Lung (tissue), 13 donors: ENCODE measurements around the gene WDR19. TPM values are rescaled to one million over a fixed set of nuclear protein-coding genes. Genes with fewer than 3 reads are reported as not detected.

Source experiments
- ATAC-seq: fragments of 200-7000 bp; cut with Tn5 transposase; one replicate; pipeline ENCODE4 v1.9.1; 2020; ENCODE audit warnings: moderate number of reproducible peaks; ENCODE audit not compliant: insufficient read depth, low FRiP score
- DNase-seq, 3 donors: peaks; one replicate each; pipeline ENCODE4 v3.0.0-alpha.2; 2013 to 2017
- H3K27ac ChIP-seq, 2 donors: one replicate each; pipeline ENCODE4 v1.5.1; 2013; ENCODE audit warnings: mild to moderate bottlenecking in 2 of 2, moderate library complexity in 2 of 2, control low read depth in 1 of 2, inconsistent platforms in 1 of 2, low read depth in 1 of 2, low read length in 1 of 2
- H3K27me3 ChIP-seq, 3 donors: one replicate each; pipeline ENCODE4 v1.5.1; 2013; ENCODE audit warnings: low read length in 2 of 3; ENCODE audit not compliant: control insufficient read depth in 3 of 3, insufficient read depth in 3 of 3
- H3K36me3 ChIP-seq, 4 donors: one replicate each; pipeline ENCODE4 v1.5.1; 2013; ENCODE audit warnings: low read length in 4 of 4, mild to moderate bottlenecking in 1 of 4, moderate library complexity in 1 of 4; ENCODE audit not compliant: control insufficient read depth in 4 of 4, insufficient read depth in 4 of 4
- H3K4me1 ChIP-seq, 5 donors: one replicate each; pipeline ENCODE4 v1.5.1; 2013; ENCODE audit warnings: low read length in 5 of 5, mild to moderate bottlenecking in 2 of 5, moderate library complexity in 1 of 5; ENCODE audit not compliant: control insufficient read depth in 5 of 5, insufficient read depth in 5 of 5
- H3K4me3 ChIP-seq: one replicate; pipeline ENCODE4 v1.5.1; 2013; ENCODE audit warnings: mild to moderate bottlenecking, control low read depth, moderate library complexity
- H3K9ac ChIP-seq, 2 donors: one replicate each; pipeline ENCODE4 v1.5.1; 2013; ENCODE audit warnings: low read length in 2 of 2, control low read depth in 1 of 2; ENCODE audit not compliant: insufficient read depth in 1 of 2
- H3K9me3 ChIP-seq, 4 donors: one replicate each; pipeline ENCODE4 v1.5.1; 2013; ENCODE audit warnings: low read length in 3 of 4, mild to moderate bottlenecking in 1 of 4, moderate library complexity in 1 of 4; ENCODE audit not compliant: control insufficient read depth in 4 of 4, insufficient read depth in 3 of 4
- CTCF ChIP-seq: IDR thresholded peaks from 2 replicates; pipeline ENCODE4 v1.5.1; 2012; ENCODE audit warnings: mild to moderate bottlenecking; ENCODE audit errors: control extremely low read depth, extremely low read depth
- WGBS, 2 donors: extraction: QIAGEN DNeasy Blood & Tissue Kit; methylation state at CpG; one replicate each; pipeline ENCODE4 v1.1.7; 2013; 5-methylcytosine and 5-hydroxymethylcytosine counted together
- polyA plus RNA-seq, 2 donors: library from polyadenylated mRNA; stranded (reverse); fragments of 200-250 nt; gene quantifications; one replicate each; pipeline ENCODE4 v1.2.1, GENCODE V29; 2013
- small RNA-seq: library from RNA; depleted of rRNA; stranded (forward); fragments of <200 nt; gene quantifications from one replicate; pipeline ENCODE3, GENCODE V24; 2014; ENCODE audit warnings: low replicate concordance
- total RNA-seq, 2 donors: library from RNA; depleted of rRNA in 1 of 2; stranded (reverse); fragments of >200 nt in 1 of 2; gene quantifications; one replicate each; pipeline ENCODE4 v1.2.1, GENCODE V29; 2014 to 2021
- donor health status: control.
- donor health status: control.
- donor health status: Bipolar disorder and iron deficiency.
- donor health status: healthy.
- donor health status: DM: yes; HTN: yes; CAD: no.

The WDR19 gene
- total and polyA plus RNA-seq, 4 donors, result 14.4 to 75.4 (median 40.5) TPM

GRCh38 chr4:39330353-39330752, 148.0 kb downstream of the WDR19 start:
- H3K4me1 ChIP-seq, result peaks cover 0 to 3% (median 1%) of the 10 kb centered on the region in 5 donors
- no peak for TF ChIP-seq CTCF
- peaks cover 0 to 16% (median 7%) of the 10 kb centered on the region in 4 donors for H3K36me3 ChIP-seq
- H3K9me3 ChIP-seq, result no peaks in the 10 kb centered on the region
- no peak overlapping the region for H3K4me3 ChIP-seq
- H3K27me3 ChIP-seq, result no peaks in the 10 kb centered on the region
- WGBS, 2 donors, result 76 to 85% methylated on average over 1 of the region's 1 CpG
- ATAC-seq (no peak), DNase-seq (no peak)
- no peak overlapping the region for H3K27ac ChIP-seq
- H3K9ac ChIP-seq, result no peak overlapping the region

GRCh38 chr4:39331191-39331590, 148.9 kb downstream of the WDR19 start:
- no peak for TF ChIP-seq CTCF
- peaks cover 0 to 7% (median 1%) of the 10 kb centered on the region in 5 donors for H3K4me1 ChIP-seq
- DNase-seq, result no peak
- 66% methylated on average over 2 of the region's 2 CpGs for WGBS, 2 donors
- H3K27ac ChIP-seq, result no peak overlapping the region
- no peaks in the 10 kb centered on the region for H3K9me3 ChIP-seq
- no peak for ATAC-seq
- no peak overlapping the region for H3K9ac ChIP-seq
- H3K4me3 ChIP-seq, result no peak overlapping the region
- H3K36me3 ChIP-seq, result peaks cover 0 to 7% (median 3%) of the 10 kb centered on the region in 4 donors
- no peaks in the 10 kb centered on the region for H3K27me3 ChIP-seq

Small RNA genes within 50 kb of the gene (small RNA-seq; reads per million reads assigned to genes)
- gene RNU6-32P, result not detected

Other genes with a start within 250 kb of the WDR19 start
- gene TMEM156, start 150.1 kb upstream of the WDR19 start, total RNA-seq, result 1 to 10 TPM in 1 of 2 donors, under 1 TPM in 1; 0.95 to 3.5 TPM
- 1 to 10 TPM; 1.1 to 1.3 TPM for gene TMEM156, start 150.1 kb upstream of the WDR19 start, polyA plus RNA-seq
- 10 to 100 TPM; 33.4 to 56.2 TPM for gene KLHL5, start 120.3 kb upstream of the WDR19 start, total RNA-seq
- 10 to 100 TPM in 1 of 2 donors, 1 to 10 TPM in 1; 8.6 to 32.2 TPM for gene KLHL5, start 120.3 kb upstream of the WDR19 start, polyA plus RNA-seq
- gene RFC1, start 183.8 kb downstream of the WDR19 start, total RNA-seq, result 10 to 100 TPM; 37.1 to 75.3 TPM
- gene RFC1, start 183.8 kb downstream of the WDR19 start, polyA plus RNA-seq, result 10 to 100 TPM; 11.0 to 14.7 TPM
- gene KLB, start 224.4 kb downstream of the WDR19 start, total RNA-seq, result under 1 TPM; 0.51 to 0.80 TPM
- gene KLB, start 224.4 kb downstream of the WDR19 start, polyA plus RNA-seq, result under 1 TPM; 0.06 to 0.26 TPM